ENCODE results near the gene POLN.

- TF ChIP-seq EZH2 (IDR thresholded peaks at IDR 0.05; ENCODE audit: low read length) (no peak), CTCF (optimal IDR thresholded peaks at IDR 0.05 in 1 of 3, IDR thresholded peaks at IDR 0.05 in 1 of 3, conservative IDR thresholded peaks at IDR 0.05 in 1 of 3; ENCODE audit: extremely low read depth in 1 of 3, insufficient read depth in 2 of 3, low read length in 3 of 3) (no peak)
These were observed 171.9 kb downstream of the POLN start for GRCh38 chr4:2069986-2070385.

Data from keratinocyte (primary cell).